Gastroesophageal sphincter (tissue), 3 donors: ENCODE results near the gene RANBP10.

Source experiments
- CTCF ChIP-seq, 4 experiments: fragments of 200-600 bp in 2 of 4; fragments of 450-650 bp in 2 of 4; sonication (generic) in 1 of 4; IDR thresholded peaks; one replicate each; pipeline ENCODE4 v1.5.1; 2017 to 2019; ENCODE audit warnings: antibody characterized with exemption in 4 of 4, mild to moderate bottlenecking in 2 of 4, moderate library complexity in 2 of 4
- EP300 ChIP-seq: sonication (generic); formaldehyde crosslinking; IDR thresholded peaks from one replicate; pipeline ENCODE4 v1.6.1; 2017; ENCODE audit warnings: antibody characterized with exemption, mild to moderate bottlenecking
- POLR2A ChIP-seq, 2 donors: fragments of 450-650 bp; IDR thresholded peaks; one replicate each; pipeline ENCODE4 v1.6.1; 2017; ENCODE audit warnings: antibody characterized with exemption in 2 of 2, mild to moderate bottlenecking in 2 of 2, moderate library complexity in 1 of 2
- POLR2AphosphoS5 ChIP-seq: sonication (generic); formaldehyde crosslinking; IDR thresholded peaks from one replicate; pipeline ENCODE4 v1.6.1; 2017; ENCODE audit warnings: antibody characterized with exemption

- TF ChIP-seq CTCF (IDR thresholded peaks at IDR 0.05) (no peak), POLR2A (IDR thresholded peaks at IDR 0.05) (no peak), EP300 (no peak), POLR2AphosphoS5 (no peak)
Observed at GRCh38 chr16:67814567-67814966, 8.2 kb upstream of the RANBP10 start.
